MM.1S (cell line): Measurements from ENCODE around the gene IGLON5.

Experiments
- DNase-seq: peaks from one replicate; pipeline ENCODE4 v3.0.0-alpha.2; 2015
- H2AFZ ChIP-seq: fragments of 300-600 bp; sonication (generic); 2 replicates; pipeline ENCODE4 v1.6.0; 2016; ENCODE audit warnings: antibody characterized with exemption, low read length
- H3F3A ChIP-seq: fragments of 300-600 bp; sonication (generic); 2 replicates; pipeline ENCODE4 v1.6.1; 2016; ENCODE audit warnings: mild to moderate bottlenecking, antibody characterized with exemption, low read length, moderate library complexity, mixed read lengths; ENCODE audit not compliant: insufficient read depth
- H3K27ac ChIP-seq: fragments of 300-600 bp; sonication (generic); 2 replicates; pipeline ENCODE4 v1.5.1; 2016; ENCODE audit warnings: mild to moderate bottlenecking, low read length
- H3K27me3 ChIP-seq: fragments of 300-600 bp; sonication (generic); replicated peaks from 2 replicates; pipeline ENCODE4 v1.6.0; 2016; ENCODE audit warnings: low read length; ENCODE audit not compliant: insufficient read depth
- H3K36me3 ChIP-seq: fragments of 300-600 bp; sonication (generic); replicated peaks from 2 replicates; pipeline ENCODE4 v1.6.1; 2016; ENCODE audit warnings: mild to moderate bottlenecking, low read length, mixed read lengths; ENCODE audit not compliant: insufficient read depth
- H3K4me1 ChIP-seq: fragments of 300-600 bp; sonication (generic); 2 replicates; pipeline ENCODE4 v1.6.1; 2016; ENCODE audit warnings: low read length, mixed read lengths
- H3K4me2 ChIP-seq: fragments of 300-600 bp; sonication (generic); 2 replicates; pipeline ENCODE4 v1.6.0; 2016; ENCODE audit warnings: low read depth, low read length
- H3K4me3 ChIP-seq: fragments of 300-600 bp; sonication (generic); 2 replicates; pipeline ENCODE4 v1.5.1; 2016; ENCODE audit warnings: low read length, mixed read lengths
- H3K79me2 ChIP-seq: fragments of 300-600 bp; sonication (generic); 2 replicates; pipeline ENCODE4 v1.6.1; 2016; ENCODE audit warnings: mixed run types, low read length, mixed read lengths
- H3K9ac ChIP-seq: fragments of 300-600 bp; sonication (generic); 2 replicates; pipeline ENCODE4 v1.6.1; 2016; ENCODE audit warnings: low read length, mixed read lengths
- H3K9me2 ChIP-seq: fragments of 300-600 bp; sonication (generic); replicated peaks from 2 replicates; pipeline ENCODE4 v1.6.1; 2016; ENCODE audit warnings: mild to moderate bottlenecking, low read length, mixed read lengths; ENCODE audit not compliant: insufficient read depth
- H3K9me3 ChIP-seq: fragments of 300-600 bp; sonication (generic); replicated peaks from 2 replicates; pipeline ENCODE4 v1.6.1; 2016; ENCODE audit warnings: mild to moderate bottlenecking, low read length, mixed read lengths; ENCODE audit not compliant: insufficient read depth
- H4K20me1 ChIP-seq: fragments of 300-600 bp; sonication (generic); 2 replicates; pipeline ENCODE4 v1.6.1; 2016; ENCODE audit warnings: mild to moderate bottlenecking, low read length, moderate library complexity, mixed read lengths; ENCODE audit not compliant: insufficient read depth
- EZH2 ChIP-seq: fragments of 300-600 bp; sonication (generic); optimal IDR thresholded peaks from 2 replicates; pipeline ENCODE3; 2017; ENCODE audit warnings: low read depth, mild to moderate bottlenecking, antibody characterized with exemption, low read length, mixed read lengths
- EZH2phosphoT487 ChIP-seq: fragments of 300-600 bp; sonication (generic); IDR thresholded peaks from 2 replicates; pipeline ENCODE4 v1.6.1; 2018; ENCODE audit warnings: antibody characterized with exemption, low read length
- TF ChIP-seq, protein P1 (sequence below): fragments of 300-600 bp; sonication (generic); IDR thresholded peaks from 2 replicates; pipeline ENCODE4 v1.5.1; 2016; ENCODE audit warnings: antibody characterized with exemption, low read length, mixed read lengths

Gene IGLON5

DNA sequence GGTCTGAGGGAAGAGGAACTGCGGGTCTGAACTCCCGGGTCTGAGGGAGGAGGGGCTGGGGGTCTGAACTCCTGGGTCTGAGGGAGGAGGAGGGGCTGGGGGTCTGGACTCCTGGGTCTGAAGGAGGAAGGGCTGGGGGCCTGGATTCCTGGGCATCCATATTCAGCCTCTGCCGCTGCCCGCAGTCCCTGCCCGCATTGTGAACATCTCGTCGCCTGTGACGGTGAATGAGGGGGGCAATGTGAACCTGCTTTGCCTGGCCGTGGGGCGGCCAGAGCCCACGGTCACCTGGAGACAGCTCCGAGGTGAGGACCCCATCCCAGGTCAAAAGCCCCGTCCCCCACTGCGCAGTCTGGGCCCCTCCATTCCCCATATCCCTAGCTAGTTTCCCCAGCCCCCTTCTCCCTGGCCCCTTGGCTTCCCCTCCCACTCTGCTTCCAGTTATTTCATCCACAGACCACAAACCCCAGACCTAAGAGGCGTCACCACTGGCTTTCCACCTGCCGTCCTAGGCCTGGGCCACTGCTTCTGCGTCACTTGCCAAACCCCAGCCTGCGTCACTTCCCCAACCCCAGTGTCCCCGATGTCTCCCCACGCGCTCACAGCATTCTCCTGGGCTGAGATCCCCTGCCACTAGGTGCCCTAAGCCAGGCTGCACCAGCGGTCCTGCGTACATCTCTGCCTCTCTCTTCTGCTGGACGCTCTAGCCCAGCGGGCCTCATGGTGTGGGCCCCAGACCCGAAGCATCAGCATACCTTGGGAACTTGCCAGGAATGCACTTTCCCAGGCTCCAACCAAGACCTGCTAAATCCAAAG, 13.9 kb downstream of the IGLON5 start:
- Histone ChIP-seq H3K27me3 (no peaks in the 10 kb centered on the region), H3K4me2 (no peak overlapping the region), H4K20me1 (no peaks in the 10 kb centered on the region), H3F3A (no peaks in the 10 kb centered on the region), H3K36me3 (no peaks in the 10 kb centered on the region), H3K4me3 (no peak overlapping the region), H3K4me1 (no peaks in the 10 kb centered on the region), H2AFZ (no peak overlapping the region), H3K27ac (no peak overlapping the region), H3K9ac (no peak overlapping the region), H3K9me3 (no peaks in the 10 kb centered on the region), H3K9me2 (no peaks in the 10 kb centered on the region), H3K79me2 (no peaks in the 10 kb centered on the region)
- DNase-seq, result no peak
- TF ChIP-seq, protein P1, sequence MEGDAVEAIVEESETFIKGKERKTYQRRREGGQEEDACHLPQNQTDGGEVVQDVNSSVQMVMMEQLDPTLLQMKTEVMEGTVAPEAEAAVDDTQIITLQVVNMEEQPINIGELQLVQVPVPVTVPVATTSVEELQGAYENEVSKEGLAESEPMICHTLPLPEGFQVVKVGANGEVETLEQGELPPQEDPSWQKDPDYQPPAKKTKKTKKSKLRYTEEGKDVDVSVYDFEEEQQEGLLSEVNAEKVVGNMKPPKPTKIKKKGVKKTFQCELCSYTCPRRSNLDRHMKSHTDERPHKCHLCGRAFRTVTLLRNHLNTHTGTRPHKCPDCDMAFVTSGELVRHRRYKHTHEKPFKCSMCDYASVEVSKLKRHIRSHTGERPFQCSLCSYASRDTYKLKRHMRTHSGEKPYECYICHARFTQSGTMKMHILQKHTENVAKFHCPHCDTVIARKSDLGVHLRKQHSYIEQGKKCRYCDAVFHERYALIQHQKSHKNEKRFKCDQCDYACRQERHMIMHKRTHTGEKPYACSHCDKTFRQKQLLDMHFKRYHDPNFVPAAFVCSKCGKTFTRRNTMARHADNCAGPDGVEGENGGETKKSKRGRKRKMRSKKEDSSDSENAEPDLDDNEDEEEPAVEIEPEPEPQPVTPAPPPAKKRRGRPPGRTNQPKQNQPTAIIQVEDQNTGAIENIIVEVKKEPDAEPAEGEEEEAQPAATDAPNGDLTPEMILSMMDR, result no peak
- TF ChIP-seq EZH2, result no peak
- TF ChIP-seq EZH2phosphoT487, result no peak

DNA sequence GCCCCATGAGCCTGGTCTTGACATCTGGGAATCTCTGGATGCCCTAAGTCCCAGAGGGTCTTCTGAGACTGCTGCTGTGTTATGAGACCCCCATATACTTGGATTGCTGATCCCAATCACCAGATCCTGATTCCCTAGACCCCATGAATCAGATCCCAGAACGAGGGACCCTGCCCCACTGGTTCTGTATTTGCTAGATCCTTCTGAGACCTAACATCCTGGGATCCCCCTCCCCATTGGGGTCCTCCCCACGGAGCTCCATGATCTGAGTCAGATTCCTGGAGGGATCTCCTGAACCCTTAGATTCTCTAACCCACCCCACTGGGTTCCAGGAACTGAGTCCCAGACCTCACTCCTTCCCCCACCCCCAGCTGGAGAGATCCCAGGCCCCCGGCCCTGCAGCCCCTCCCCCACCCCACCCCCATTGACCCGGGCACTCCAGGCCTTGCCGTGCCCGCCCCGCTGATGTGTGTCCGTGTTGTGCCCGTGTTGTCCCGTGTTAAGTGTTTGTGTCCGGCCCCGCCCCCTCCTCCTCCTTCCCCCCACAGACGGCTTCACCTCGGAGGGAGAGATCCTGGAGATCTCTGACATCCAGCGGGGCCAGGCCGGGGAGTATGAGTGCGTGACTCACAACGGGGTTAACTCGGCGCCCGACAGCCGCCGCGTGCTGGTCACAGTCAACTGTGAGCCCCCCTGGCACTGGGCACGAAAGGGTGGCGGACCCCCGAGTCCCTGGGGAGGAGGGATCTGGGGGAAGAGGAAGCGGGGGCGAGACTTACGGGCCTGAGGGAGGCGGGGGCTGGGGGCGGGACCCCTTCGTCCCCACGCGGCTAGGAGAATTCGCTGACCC, 15.0 kb downstream of the IGLON5 start:
- Histone ChIP-seq H3K27me3 (no peaks in the 10 kb centered on the region), H4K20me1 (no peaks in the 10 kb centered on the region), H3K9ac (no peak overlapping the region), H2AFZ (no peak overlapping the region), H3K36me3 (no peaks in the 10 kb centered on the region), H3K4me1 (no peaks in the 10 kb centered on the region), H3K27ac (no peak overlapping the region), H3K9me2 (no peaks in the 10 kb centered on the region), H3F3A (no peaks in the 10 kb centered on the region), H3K4me3 (no peak overlapping the region), H3K79me2 (no peaks in the 10 kb centered on the region), H3K4me2 (no peak overlapping the region), H3K9me3 (no peaks in the 10 kb centered on the region)
- no peak for TF ChIP-seq EZH2
- TF ChIP-seq, protein P1, result no peak
- no peak for TF ChIP-seq EZH2phosphoT487
- DNase-seq, result no peak

DNA sequence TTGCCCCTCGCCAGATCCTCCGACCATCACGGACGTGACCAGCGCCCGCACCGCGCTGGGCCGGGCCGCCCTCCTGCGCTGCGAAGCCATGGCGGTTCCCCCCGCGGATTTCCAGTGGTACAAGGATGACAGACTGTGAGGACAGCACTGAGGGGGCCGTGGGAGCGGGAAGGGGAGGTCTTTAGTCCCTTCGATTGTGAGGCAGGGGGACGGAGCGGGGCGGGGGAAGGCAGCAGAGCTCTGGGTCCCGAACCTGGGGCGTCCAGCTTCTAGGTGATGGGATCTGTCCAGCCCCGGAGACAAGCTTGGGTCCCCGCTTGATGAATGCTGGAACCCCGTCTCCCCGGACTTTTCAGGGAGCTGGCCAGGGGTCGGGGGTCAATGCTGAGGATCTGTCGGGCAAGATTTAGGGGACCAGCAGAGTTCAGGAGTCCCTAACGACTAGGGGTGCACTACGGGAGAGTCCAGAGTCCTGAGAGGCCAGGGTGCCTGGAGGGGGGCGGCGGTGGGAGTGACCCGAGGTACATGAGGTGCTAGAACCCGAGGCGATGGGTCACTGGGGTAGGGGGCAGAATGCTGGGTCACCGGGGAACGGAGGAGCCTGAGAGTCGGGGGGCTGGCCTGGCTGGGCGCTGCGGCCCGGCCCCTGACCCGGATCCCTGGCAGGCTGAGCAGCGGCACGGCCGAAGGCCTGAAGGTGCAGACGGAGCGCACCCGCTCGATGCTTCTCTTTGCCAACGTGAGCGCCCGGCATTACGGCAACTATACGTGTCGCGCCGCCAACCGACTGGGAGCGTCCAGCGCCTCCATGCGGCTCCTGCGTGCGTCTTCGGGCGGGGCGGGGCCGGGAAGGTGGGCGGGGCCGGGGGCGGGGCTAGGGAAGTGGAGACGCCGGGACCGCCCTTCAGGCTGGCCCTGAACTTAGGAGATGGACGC, 15.9 kb downstream of the IGLON5 start:
- TF ChIP-seq, protein P1, result no peak
- TF ChIP-seq EZH2 (no peak), EZH2phosphoT487 (no peak)
- DNase-seq, result no peak
- Histone ChIP-seq H4K20me1 (no peaks in the 10 kb centered on the region), H3K79me2 (no peaks in the 10 kb centered on the region), H3K9me2 (no peaks in the 10 kb centered on the region), H3K9me3 (no peaks in the 10 kb centered on the region), H3K27ac (no peak overlapping the region), H3K9ac (no peak overlapping the region), H3K36me3 (no peaks in the 10 kb centered on the region), H3K27me3 (no peaks in the 10 kb centered on the region), H3F3A (no peaks in the 10 kb centered on the region), H2AFZ (no peak overlapping the region), H3K4me3 (no peak overlapping the region), H3K4me1 (no peaks in the 10 kb centered on the region), H3K4me2 (no peak overlapping the region)
